Progenitor cell of endocrine pancreas (in vitro differentiated cells): Measurements from ENCODE around the gene FTMT. TPM values are rescaled to one million over a fixed set of nuclear protein-coding genes. Genes with fewer than 3 reads are reported as not detected.

Source experiments
- DNase-seq: peaks from one replicate; pipeline ENCODE4 v3.0.0; 2021; ENCODE audit warnings: low spot score; ENCODE audit not compliant: unreplicated experiment
- H3K27ac Mint-ChIP-seq: 2 replicates; pipeline ENCODE4 v1.8.0; 2021; ENCODE audit warnings: mild to moderate bottlenecking, moderate library complexity, mixed read lengths
- H3K27me3 Mint-ChIP-seq: 2 replicates; pipeline ENCODE4 v1.8.0; 2021; ENCODE audit warnings: mixed read lengths
- H3K36me3 Mint-ChIP-seq: 2 replicates; pipeline ENCODE4 v1.8.0; 2022; ENCODE audit warnings: mixed read lengths; ENCODE audit not compliant: insufficient read depth
- H3K4me1 Mint-ChIP-seq: 2 replicates; pipeline ENCODE4 v1.8.0; 2021; ENCODE audit warnings: low read depth, mixed read lengths
- H3K4me3 Mint-ChIP-seq: 2 replicates; pipeline ENCODE4 v1.8.0; 2021; ENCODE audit warnings: low read depth, mild to moderate bottlenecking, moderate library complexity, mixed read lengths
- H3K9me3 Mint-ChIP-seq: 2 replicates; pipeline ENCODE4 v1.8.0; 2021; ENCODE audit warnings: low read depth, mixed read lengths
- total RNA-seq: library from RNA; stranded (reverse); gene quantifications from 2 replicates; pipeline ENCODE4 v1.2.1, GENCODE V29; 2021
- TF ChIP-seq, protein P1 (sequence below): fragments of 200-600 bp; sonication (generic); IDR thresholded peaks from one replicate; pipeline ENCODE4 v1.5.0; 2021; ENCODE audit warnings: antibody characterized with exemption, mild to moderate bottlenecking; ENCODE audit not compliant: unreplicated experiment

The FTMT gene
- total RNA-seq, 1 donor from 2014 or later: not detected

DNA sequence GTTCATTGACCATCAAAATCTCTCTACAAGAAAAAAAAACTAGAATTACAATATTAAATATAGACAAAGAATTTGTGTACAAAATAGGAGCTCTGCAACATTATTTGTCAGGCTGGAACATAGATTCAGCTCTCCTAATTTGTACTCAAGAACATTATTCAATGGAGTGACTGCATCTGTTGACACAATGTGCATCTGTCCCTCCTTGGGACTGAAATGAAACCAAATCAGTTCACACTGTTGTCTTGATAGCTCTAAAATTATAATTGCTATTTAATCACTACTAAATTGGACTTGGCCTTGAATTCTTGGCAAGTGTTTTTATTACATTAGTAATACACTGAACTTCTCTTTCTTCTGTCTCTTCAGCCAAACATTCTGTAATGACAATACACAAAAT is 47.7 kb downstream of the FTMT start:
- Mint-ChIP-seq H3K27me3 (no peaks in the 10 kb centered on the region), H3K36me3 (no peaks in the 10 kb centered on the region), H3K4me3 (no peak overlapping the region)

More for the DNA sequence above, 47.7 kb downstream of the FTMT start:
- Mint-ChIP-seq H3K27ac (no peak overlapping the region), H3K9me3 (no peaks in the 10 kb centered on the region), H3K4me1 (no peaks in the 10 kb centered on the region)
- TF ChIP-seq, protein P1, sequence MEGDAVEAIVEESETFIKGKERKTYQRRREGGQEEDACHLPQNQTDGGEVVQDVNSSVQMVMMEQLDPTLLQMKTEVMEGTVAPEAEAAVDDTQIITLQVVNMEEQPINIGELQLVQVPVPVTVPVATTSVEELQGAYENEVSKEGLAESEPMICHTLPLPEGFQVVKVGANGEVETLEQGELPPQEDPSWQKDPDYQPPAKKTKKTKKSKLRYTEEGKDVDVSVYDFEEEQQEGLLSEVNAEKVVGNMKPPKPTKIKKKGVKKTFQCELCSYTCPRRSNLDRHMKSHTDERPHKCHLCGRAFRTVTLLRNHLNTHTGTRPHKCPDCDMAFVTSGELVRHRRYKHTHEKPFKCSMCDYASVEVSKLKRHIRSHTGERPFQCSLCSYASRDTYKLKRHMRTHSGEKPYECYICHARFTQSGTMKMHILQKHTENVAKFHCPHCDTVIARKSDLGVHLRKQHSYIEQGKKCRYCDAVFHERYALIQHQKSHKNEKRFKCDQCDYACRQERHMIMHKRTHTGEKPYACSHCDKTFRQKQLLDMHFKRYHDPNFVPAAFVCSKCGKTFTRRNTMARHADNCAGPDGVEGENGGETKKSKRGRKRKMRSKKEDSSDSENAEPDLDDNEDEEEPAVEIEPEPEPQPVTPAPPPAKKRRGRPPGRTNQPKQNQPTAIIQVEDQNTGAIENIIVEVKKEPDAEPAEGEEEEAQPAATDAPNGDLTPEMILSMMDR: no peak
- no peak for DNase-seq

Other genes starting within 250 kb of the FTMT start
- 13.6 and 14.4 TPM in 2 replicates for gene SRFBP1, start 110.1 kb downstream of the FTMT start, total RNA-seq
- gene LOX, start 226.4 kb downstream of the FTMT start, total RNA-seq: 0.19 and 0.42 TPM in 2 replicates